ENCODE data around the gene SSBP1. TPM values are rescaled to one million over a fixed set of nuclear protein-coding genes. Genes with fewer than 3 reads are reported as not detected.

The SSBP1 gene
- total RNA-seq, 4 donors from 2014 or later: 77.9 to 96.3 (median 87.0) TPM

DNA sequence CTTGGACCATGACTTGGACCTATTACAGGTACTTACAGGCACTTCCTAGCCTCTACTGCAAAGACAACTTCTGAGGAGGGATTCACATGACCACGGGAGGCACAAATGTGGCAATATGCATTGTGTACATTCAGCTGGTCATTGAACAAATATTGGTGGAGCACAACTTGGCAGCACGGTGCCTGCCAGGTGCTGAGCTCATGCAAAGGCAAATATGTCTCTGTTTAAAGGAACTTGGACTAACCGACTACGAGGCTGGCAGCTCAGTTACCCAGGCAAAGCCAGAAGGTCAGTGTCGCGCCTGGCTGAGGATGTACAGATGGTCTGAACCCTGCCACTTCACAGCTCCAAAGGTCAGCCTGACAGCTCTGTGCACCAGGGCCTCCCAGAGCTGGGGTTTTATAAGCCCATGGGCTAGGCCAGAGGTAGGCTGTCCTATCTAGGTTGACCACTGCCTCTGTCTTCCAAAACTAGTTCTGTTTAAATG lies 42.3 kb upstream of the SSBP1 start:
- peaks cover 0 to 45% (median 5%) of the 10 kb centered on the region in 4 donors for H3K4me1 ChIP-seq
- 80 to 86% methylated on average over 4 to 6 of the region's 6 CpGs for WGBS, 2 donors
- H3K4me3 ChIP-seq: no peak overlapping the region
- no peak for DNase-seq (ENCODE audit: low spot score in 2 of 2)
- H3K27ac ChIP-seq: no peak overlapping the region
- H3K36me3 ChIP-seq: no peaks in the 10 kb centered on the region
- H3K27me3 ChIP-seq: no peaks in the 10 kb centered on the region
- TF ChIP-seq EP300 (IDR thresholded peaks at IDR 0.05): no peak
- TF ChIP-seq, protein P1, sequence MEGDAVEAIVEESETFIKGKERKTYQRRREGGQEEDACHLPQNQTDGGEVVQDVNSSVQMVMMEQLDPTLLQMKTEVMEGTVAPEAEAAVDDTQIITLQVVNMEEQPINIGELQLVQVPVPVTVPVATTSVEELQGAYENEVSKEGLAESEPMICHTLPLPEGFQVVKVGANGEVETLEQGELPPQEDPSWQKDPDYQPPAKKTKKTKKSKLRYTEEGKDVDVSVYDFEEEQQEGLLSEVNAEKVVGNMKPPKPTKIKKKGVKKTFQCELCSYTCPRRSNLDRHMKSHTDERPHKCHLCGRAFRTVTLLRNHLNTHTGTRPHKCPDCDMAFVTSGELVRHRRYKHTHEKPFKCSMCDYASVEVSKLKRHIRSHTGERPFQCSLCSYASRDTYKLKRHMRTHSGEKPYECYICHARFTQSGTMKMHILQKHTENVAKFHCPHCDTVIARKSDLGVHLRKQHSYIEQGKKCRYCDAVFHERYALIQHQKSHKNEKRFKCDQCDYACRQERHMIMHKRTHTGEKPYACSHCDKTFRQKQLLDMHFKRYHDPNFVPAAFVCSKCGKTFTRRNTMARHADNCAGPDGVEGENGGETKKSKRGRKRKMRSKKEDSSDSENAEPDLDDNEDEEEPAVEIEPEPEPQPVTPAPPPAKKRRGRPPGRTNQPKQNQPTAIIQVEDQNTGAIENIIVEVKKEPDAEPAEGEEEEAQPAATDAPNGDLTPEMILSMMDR (IDR thresholded peaks at IDR 0.05): no peak
- TF ChIP-seq POLR2A (IDR thresholded peaks at IDR 0.05): no peak
- no peaks in the 10 kb centered on the region for H3K9me3 ChIP-seq

DNA sequence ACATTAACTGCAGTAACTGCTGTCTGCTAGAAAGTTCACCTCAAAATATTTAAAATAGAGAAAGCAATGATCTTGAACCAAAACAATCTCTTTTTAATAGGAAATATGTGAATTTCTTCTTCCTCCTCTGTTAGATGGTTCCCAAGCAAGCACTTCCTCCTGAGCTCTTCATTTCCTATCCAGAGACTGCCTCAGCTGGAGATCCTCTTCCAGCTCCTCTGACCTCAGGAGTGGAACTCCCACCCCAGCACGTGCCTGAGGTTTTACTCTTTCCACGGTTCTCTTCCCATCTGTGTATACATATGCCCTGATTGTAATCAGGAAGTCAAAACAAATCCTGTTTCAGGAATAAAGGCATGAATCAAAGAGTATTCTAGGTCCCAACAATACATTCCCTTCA lies 41.8 kb upstream of the SSBP1 start:
- Histone ChIP-seq H3K36me3 (no peaks in the 10 kb centered on the region), H3K4me1 (peaks cover 0 to 47% (median 5%) of the 10 kb centered on the region in 4 donors), H3K27me3 (no peaks in the 10 kb centered on the region), H3K27ac (no peak overlapping the region), H3K4me3 (no peak overlapping the region), H3K9me3 (no peaks in the 10 kb centered on the region)
- no peak for TF ChIP-seq POLR2A (IDR thresholded peaks at IDR 0.05)
- TF ChIP-seq, protein P1 (IDR thresholded peaks at IDR 0.05): no peak
- TF ChIP-seq EP300 (IDR thresholded peaks at IDR 0.05): no peak
- DNase-seq (ENCODE audit: low spot score in 2 of 2): no peak
- 30 to 39% methylated on average over 2 of the region's 2 CpGs for WGBS, 2 donors

GRCh38 chr7:141697211-141697871 lies 40.8 kb upstream of the SSBP1 start:
- 70 to 77% methylated on average over 10 of the region's 10 CpGs for WGBS, 2 donors
- H3K4me1 ChIP-seq: peaks cover 0 to 49% (median 5%) of the 10 kb centered on the region in 4 donors

DNA sequence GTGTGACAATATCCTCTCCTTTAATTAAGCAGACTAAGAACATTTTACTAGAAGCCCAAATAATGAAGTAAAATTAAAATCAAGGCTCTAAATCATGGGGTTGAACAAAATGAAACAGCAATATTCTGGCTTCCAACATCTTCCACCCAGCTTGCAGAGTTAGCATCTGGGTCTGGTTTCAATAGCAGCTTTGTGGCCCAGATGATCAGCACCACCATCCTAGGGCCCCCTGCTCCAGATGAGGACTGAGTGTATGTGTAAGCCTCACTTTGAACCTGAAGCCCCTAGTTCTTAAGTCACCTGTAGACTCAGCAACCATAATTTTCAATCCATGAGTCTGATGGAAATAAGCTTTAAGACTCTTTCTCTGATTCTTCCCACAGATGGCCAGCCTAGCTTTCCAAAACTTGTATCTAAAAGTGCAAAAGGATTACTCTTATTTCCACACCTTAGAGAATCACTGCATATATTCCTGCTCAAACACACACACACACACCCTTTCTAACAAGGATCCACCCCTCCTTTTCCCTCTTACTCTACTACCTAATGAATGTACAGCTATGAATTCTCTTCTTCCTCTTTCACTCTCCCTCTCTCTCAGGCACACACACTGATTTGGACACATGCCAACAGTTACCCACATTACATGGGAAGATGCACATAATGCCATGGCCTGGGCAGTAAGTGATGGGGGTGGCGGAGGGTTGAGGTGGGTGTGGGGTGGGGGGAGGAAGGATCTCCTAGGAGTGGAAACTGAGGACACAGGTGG lies 39.7 kb upstream of the SSBP1 start:
- Histone ChIP-seq H3K9me3 (no peaks in the 10 kb centered on the region), H3K36me3 (no peaks in the 10 kb centered on the region), H3K4me3 (no peak overlapping the region), H3K27ac (no peak overlapping the region), H3K4me1 (peaks cover 0 to 58% (median 5%) of the 10 kb centered on the region in 4 donors), H3K27me3 (no peaks in the 10 kb centered on the region)
- DNase-seq (ENCODE audit: low spot score in 2 of 2): no peak
- TF ChIP-seq EP300 (IDR thresholded peaks at IDR 0.05): no peak
- TF ChIP-seq POLR2A (IDR thresholded peaks at IDR 0.05): no peak
- TF ChIP-seq, protein P1 (IDR thresholded peaks at IDR 0.05): no peak
- 77 to 85% methylated on average over 1 of the region's 1 CpG for WGBS, 2 donors

More at GRCh38 chr7:141697211-141697871, 40.8 kb upstream of the SSBP1 start:
- no peak overlapping the region for H3K4me3 ChIP-seq
- H3K27ac ChIP-seq: no peak overlapping the region
- DNase-seq (ENCODE audit: low spot score in 2 of 2): no peak
- H3K27me3 ChIP-seq: no peaks in the 10 kb centered on the region
- TF ChIP-seq POLR2A (IDR thresholded peaks at IDR 0.05) (no peak), EP300 (IDR thresholded peaks at IDR 0.05) (no peak)
- TF ChIP-seq, protein P1 (IDR thresholded peaks at IDR 0.05): no peak
- no peaks in the 10 kb centered on the region for H3K9me3 ChIP-seq
- H3K36me3 ChIP-seq: no peaks in the 10 kb centered on the region

- TF ChIP-seq EP300 (IDR thresholded peaks at IDR 0.05) (no peak), POLR2A (IDR thresholded peaks at IDR 0.05) (no peak)
- TF ChIP-seq, protein P1 (IDR thresholded peaks at IDR 0.05): no peak
- H3K4me3 ChIP-seq: no peak overlapping the region
- no peaks in the 10 kb centered on the region for H3K27me3 ChIP-seq
- DNase-seq (ENCODE audit: low spot score in 2 of 2): no peak
- WGBS, 2 donors: 57 to 60% methylated on average over 3 of the region's 3 CpGs
- no peak overlapping the region for H3K27ac ChIP-seq
- H3K36me3 ChIP-seq: no peaks in the 10 kb centered on the region
- no peaks in the 10 kb centered on the region for H3K9me3 ChIP-seq
- H3K4me1 ChIP-seq: peaks cover 0 to 58% (median 5%) of the 10 kb centered on the region in 4 donors
These were observed 38.3 kb upstream of the SSBP1 start for GRCh38 chr7:141699860-141700259.

Measured in tibial nerve (tissue), 4 donors.